GM19438 (cell line): Measurements from ENCODE around the gene SPATC1L.
"Not testable (repeated sequence)": the region's sequence is repeated elsewhere in the genome, so short reads cannot be mapped to it uniquely, and the experiment has no call there.

Source experiments
- ATAC-seq: cut with Tn5 transposase; IDR thresholded peaks from one replicate; pipeline ENCODE4 v1.9.1; 2021; ENCODE audit warnings: low read depth; ENCODE audit not compliant: unreplicated experiment

The SPATC1L gene

DNA sequence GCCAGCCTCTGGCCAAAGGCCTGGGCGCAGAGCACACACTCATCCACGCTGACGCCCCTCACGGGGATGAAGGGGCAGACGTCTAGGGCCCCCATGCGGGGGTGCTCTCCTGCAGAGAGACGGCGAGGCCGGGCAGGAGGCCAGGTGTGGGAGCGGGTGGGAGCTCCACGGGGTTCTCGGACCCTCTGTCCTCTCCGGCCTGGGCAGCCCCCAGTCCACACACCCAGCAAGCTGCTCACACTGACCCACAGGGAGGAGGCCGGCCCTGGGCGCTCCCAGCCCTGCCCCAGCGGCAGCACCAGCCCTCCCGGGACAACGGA lies 31.4 kb downstream of the SPATC1L start:
- ATAC-seq: no peak

DNA sequence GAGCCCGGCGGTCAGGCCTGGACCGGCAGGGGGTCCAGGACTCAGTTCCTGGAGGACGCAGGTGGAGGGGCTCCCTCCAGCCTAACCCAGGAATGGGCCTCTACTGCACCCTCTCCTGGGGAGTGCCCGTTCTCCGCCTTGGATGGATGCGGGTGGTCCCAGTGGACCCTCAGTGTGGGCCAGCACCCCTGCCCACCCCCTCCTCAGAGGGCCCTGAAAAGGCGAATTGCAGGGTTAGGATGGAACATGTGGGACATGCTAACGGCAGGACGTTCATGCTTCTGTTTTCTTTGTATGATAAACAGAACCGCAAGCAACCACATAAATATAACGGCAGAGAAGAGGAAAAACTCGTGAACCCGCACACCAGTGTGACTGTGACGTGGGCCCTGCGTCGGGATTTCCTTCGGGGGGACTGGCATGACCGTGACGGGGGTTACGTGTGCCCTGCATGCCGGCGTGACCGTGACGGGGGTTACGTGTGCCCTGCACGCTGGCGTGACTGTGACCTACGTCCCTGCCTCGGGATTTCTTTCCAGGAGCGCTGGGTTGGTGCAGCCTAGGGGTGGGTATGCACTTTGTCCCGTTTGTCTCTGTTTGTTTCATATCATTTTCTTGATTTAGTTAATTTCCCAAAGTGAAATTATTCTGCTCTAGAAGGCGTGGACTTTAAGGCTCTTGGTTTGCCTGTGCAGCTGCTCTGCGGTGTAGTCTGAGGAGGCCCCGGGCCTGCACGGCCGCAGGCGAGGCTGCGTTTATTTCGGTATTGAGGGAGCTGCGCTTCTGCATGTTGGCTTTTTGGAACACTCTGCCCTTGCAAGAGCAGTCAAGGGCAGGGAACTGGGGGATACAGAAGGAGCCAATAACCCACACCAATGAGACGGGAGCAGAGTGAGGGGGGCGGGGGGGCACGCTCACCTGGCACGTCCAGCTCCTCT lies 32.0 kb downstream of the SPATC1L start:
- no peak for ATAC-seq

DNA sequence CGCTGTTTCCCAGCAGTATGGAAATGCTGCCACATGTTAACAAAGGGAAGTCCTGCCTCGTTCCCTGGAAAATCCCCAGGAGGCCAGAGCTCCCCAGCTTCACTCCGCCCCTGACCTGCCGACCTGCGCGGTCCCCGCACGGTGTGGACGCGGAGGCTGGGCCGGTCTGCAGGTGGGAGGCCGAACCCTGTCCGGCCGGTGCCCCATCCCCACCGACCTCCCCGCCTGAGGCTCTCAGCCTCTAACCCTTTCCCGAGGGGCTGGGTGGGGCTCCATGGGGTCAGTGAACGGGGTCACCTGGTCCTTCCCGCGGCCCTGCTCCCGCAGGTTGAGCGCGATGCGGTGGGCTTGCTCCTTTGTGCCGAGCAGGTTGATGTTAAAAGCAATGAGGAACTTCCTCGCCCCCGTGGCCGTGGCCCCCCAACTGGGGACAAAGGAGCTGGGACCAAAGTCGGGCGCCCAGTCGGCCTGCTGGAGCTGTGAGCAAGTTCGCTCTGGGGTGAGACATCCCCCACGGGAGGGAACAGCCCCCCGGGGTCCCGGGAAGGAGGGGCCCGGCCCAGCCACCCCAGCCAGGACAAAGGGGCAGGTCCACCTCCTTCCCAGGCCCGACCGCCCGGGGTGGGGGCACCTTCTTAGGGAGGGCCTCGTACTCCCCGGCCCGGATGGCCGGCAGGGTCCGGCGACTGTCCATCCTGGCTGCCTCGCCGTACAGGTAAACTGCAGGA lies 32.8 kb downstream of the SPATC1L start:
- ATAC-seq: no peak

DNA sequence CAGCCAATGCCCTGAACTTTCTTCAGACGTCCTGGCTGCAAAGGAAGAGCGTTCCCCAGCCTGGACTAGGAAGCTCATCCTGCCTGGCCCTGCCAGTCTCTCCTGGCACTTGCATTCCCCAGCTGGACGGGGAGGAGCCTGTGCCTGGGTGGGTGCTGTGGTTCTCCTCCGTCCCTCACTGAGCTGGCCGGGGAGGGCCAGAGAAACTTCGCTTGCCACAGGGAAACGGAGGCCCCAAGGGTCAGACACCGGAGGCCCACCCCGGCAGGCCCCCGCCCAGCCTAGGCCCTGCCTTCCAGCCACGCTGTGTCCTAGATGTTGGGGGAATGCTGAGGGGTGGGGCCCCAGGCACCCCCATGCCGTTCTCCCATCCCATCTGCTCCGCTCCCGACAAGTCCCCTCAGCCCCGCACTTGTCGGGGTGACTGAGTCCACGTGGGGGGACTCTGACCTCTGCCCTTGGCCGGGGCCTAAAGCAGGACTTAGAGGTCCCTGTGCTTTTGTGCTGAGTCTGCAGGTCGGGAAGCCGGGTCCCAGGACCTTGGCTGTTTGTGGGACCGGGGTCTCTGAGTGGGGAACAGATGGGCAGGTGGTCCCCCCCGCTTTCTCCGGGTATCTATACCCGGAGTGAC lies 33.7 kb downstream of the SPATC1L start:
- ATAC-seq: no peak

DNA sequence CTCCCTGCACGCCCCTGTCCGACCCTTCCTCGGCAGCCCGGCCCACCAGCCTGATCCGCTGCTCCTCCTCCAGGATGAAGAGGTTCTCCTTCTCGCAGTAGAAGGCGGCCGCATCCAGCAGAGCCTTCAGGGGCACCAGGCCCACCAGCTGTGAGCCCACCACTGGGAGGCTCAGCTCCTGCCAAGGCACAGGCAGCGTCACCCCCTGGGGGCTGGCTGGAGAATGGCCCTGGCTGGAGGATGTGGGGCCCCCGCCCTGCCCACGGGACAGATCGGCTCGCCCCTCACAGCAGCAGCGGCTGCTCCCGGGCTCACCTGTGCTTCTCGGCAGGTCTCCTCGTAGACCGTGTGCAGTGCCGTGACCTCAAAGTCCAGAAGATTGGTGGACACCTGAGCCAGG lies 34.2 kb downstream of the SPATC1L start:
- ATAC-seq: no peak

DNA sequence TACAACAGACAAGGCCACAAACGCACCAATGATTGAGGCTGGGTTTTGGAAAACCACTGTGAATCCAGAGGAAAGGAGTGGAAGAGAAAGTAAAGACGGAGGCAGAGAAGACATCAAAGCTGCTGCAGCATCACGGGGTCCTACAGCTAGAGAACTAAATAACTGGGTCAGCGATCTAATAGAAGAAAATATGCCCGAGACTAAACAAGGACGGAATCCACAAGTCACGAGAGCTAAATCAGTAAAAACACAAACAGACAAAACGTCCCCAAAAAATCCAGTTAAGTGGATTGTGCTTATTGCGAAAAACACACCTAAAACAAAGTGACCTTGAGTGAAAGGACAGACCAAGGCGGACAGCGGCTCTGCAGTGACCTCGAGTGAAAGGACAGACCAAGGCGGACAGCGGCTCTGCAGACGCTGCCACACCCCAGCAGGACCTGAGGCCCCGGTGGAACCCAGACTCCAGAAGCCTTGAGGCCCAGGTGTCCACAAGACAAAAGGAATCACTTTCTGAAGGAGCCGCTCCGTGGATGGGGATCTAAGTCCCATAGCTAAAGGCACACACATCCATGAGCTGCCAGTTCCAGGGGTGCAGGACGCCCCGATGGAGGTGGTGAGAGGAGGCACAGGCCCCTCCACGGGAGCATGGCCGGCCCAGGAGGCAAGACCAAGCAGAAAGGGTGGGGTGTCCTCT lies 34.9 kb downstream of the SPATC1L start:
- no peak for ATAC-seq

DNA sequence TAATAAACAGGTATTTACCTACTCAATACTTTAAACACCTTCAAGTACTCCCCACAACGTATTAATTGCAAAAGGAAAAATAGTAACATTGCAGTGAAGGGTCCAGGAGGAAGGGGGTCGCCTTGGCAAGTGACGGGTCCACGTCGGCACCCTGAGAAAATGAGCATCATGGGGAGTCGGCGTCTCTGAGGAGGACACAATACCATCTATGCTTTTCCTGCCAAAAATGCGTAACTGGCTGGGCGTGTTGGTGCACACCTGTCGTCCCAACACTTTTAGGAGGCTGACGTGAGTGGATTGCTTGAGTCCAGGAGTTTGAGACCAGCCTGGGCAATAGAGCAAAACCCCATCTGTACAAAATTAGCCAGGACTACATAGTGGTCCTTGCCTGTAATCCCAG lies 36.2 kb downstream of the SPATC1L start:
- no peak for ATAC-seq

DNA sequence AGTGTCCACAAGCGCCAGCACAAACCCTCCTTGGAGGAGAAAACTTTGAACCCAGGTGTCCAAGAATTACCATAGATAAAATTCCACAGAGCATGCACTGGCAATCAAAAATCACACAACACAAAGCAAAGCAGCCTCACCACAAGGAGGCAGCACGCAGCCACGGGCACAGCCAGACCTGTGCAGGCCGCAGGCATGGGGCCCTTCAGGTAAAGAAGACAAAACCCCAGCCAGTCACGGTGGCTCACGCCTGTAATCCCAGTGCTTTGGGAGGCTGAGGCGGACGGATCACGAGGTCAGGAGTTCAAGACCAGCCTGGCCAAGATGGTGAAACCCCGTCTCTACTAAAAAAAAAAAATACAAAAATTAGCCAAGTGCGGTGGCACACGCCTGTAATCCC lies 36.8 kb downstream of the SPATC1L start:
- not testable (repeated sequence) for ATAC-seq

DNA sequence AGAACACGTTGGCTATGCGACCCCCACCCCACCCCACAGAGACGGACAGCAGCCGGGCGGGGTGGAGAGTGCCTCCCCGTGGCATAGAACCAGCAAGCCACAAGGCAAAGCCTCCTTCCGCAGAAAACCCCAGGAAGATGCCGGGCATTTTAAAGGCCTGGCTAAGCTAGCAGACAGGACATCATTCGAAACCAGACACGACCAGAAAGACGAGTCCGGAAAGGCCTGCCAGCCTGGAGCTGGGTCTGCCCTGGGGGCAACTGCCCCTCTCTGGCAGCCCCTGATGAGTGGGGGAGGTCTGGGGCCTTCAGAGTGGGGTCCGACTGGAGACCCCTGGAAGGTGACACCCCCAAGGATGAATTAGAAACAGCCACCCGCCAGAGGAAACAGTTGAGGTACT lies 37.4 kb downstream of the SPATC1L start:
- ATAC-seq: no peak

DNA sequence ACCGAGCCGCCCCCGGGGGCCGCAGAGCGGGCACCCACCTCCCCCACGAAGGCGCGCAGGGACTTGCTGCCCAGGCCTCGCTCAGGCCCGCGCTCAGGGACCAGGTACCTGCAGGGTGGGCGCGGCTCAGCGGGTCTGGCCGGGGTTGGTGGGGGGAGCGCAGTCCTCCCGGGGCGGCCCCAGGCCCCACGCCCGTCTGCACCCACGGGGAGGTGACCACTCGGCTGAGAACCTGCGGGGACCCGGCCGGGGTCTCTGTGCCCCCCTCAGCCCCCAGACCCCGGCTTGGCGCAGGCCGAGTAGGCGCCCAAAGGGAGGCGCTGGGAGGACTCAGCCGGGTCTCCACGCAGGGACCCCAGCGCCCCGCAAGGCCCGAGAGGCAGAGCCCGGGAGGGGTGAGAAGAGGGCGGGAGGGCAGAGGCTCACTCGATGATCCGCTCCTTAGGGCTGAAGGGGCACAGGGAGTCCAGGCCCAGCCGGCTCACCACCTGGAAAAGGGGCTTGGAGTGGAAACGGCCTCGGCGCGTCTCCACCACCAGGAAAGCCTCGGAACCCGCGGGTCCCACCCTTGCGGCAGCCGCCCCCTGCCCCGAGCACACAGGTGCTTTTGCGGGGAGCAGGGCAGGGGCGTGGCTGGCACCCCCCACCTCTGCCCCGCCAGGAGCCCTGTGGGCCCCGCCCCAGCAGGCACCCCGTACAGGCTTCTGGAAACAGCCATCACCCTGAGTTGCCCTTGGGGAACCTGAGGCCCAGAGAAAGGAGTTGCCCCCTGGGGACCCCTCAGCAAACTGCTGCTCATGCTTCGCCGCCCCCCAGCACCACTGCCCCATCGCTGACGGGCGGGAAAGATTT lies 38.2 kb downstream of the SPATC1L start:
- no peak for ATAC-seq

DNA sequence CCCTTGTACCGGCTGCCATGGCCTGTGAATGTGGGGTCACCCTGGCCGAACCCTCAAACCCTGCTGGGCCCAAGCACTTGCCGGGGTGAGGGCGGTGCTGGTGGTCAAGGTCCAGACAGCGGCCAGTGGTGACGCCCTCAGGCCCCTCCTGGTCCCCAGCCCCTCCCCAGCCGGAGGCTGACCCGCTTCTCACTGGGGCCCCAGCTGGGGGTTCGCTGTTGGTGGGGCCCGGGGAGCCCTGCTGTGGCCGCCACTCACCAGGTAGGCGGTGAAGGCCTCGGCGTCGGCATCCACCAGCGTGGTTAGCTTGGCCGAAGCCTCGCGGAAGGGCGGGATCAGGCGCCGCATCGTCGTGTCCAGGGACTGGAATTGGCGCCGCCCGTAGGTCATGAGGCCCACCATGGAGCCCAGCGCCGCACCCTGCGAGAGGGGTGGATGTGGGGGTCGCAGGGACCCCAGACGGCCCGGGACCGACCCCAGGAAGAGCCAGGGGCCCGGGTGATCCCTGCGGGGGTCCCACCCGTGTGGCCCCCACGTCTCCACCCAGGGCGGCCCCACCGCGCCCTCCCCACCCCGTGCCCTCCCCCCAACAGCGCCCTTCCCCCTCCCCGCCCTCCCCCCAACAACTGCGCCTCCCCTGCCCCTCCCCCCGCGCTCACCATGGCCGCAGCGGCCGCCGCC lies 39.0 kb downstream of the SPATC1L start:
- ATAC-seq: no peak

DNA sequence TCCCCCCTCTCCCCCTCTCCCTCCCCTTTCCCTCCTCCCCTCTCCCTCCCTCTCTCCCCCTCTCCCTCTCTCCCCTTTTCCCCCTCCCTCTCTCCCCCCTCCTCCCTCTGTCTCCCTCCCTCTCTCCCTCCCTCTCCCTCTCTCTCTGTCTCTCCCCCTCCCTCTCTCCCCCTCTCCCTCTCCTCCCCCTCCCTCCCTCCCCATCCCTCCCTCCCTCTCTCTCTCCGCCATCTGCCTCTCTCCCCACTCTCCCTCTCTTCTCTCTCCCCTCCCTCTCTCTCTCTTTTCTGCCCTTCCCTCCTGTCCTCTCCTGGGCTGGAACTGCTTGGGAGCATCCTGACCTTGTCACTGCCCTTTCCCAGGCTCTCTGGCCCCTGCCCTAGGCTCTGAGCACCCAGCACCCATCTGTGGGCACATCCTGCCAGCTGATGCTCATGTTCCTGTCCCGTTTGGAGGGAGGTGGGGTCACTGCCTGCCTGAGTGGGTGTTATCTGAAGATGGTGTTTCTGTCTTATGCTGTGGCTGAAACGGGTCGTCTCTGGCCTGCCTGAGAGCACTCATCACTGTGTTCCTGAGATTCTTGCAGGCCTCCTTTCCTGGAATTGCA lies 39.7 kb downstream of the SPATC1L start:
- no peak for ATAC-seq

DNA sequence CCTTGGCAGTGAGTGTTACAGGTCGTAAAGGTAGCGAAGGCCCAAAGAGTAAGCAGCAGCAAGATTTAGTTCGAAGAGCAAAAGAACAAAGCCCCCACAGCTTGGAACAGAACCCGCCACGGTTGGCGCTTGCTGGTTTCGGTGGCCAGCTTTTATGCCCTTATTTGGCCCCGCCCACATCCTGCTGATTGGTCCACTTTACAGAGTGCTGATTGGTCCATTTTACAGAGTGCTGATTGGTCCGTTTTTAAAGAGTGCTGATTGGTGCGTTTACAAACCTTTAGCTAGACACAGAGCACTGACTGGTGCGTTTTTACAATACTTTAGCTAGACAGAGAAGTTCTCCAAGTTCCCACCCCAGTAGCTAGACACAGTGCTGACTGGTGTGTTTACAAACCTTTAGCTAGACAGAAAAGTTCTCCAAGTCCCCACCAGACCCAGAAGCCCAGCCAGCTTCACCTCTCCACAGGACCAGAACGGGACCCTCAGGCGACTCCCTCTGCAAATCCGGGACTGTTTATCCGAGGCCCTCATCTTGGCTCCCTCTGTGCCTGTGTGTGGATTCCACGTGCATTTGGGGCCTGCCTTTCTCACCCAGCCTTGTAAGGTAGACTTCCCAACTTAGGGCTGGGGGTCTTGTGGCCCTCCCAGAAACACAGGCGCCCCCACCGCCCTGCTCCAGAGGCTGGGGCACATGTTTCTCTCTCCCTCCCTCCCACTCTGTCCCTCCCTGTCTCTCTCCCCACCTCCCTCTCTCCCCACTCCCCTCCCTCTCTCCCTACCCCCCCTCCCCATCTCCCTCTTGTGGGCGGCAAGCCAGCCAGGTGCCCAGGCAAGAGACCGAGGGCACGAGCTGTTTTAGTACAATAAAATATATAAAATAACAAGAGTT lies 41.4 kb downstream of the SPATC1L start:
- ATAC-seq: no peak

DNA sequence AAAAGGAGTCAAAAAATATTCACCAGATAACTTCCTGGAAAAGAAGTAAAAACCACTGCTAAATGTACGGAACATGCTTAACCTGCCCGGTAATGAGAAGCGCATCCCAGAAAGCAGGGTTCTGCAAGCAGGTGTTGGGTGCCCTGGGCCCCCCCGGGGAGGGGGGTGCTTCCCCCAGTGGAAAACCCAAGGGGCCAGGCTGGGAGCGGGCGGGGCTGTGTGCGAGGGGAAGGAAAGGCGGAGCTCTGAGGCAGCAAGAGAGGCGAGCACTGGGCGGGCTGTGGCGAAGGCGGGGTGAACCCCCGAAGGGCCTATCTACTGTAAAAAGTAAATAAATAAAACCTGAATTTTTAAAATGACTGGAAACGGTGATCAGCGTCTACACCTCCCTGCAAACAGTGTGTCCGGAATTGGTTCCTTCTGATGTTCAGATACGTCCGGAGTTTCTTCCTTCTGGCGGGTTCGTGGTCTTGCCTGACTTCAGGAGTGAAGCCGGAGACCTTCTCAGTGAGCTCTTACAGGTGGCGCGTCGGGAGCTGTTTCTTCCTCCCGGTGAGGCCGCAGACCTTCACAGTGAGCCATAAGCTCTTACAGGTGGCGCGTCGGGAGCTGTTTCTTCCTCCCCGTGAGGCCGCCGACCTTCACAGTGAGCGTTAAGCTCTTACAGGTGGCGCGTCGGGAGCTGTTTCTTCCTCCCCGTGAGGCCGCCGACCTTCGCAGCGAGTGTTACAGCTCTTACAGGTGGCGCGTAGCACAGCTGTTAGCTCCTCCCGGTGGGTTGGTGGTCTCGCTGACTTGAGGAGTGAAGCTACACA lies 42.3 kb downstream of the SPATC1L start:
- ATAC-seq: no peak

DNA sequence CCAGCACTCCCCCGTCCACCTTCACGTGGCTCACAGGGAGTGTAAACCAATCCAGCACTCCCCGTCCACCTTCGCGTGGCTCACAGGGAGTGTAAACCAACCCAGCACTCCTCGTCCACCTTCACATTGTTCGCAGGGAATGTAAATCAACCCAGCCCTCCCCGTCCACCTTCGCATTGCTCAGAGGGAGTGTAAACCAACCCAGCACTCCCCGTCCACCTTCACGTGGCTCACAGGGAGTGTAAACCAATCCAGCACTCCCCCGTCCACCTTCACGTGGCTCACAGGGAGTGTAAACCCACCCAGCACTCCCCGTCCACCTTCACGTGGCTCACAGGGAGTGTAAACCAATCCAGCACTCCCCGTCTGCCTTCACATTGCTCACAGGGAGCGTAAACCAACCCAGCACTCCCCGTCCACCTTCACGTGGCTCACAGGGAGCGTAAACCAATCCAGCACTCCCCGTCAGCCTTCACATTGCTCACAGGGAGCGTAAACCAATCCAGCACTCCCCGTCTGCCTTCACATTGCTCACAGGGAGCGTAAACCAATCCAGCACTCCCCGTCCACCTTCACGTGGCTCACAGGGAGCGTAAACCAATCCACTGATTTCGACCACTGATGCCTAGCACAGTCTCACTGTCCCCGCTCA lies 43.8 kb downstream of the SPATC1L start:
- not testable (repeated sequence) for ATAC-seq

DNA sequence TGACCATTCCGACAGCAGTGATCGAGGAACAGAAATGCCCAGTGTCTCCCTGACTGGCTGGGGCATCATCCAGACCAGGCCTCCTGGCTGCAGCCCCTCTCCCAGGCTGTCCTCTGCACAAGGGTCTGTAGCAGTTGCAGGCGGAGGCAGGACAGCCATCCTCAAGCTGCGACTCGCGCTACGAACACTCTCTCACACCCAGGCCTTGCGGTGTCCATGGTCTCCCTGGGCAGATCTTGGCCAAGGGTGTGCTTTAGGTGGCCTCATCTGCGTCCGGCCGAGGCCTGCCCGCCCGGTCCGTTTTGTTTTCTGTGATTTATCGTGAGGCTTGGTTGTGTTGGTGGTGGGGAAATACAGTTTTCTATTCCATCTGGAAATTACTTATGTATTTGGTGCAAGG lies 44.6 kb downstream of the SPATC1L start:
- ATAC-seq: no peak
